Activated CD4-positive, CD25-positive, alpha-beta regulatory T cell treated with anti-CD3 and anti-CD28 coated beads, Interleukin-2, amount 50 U/mL, for 16 hours (primary cell): Measurements from ENCODE around the gene TRERF1.

Source experiments
- DNase-seq: peaks from one replicate; pipeline ENCODE4 v3.0.0-alpha.2; 2020; ENCODE audit warnings: low read depth, low spot score

The TRERF1 gene

GRCh38 chr6:42368181-42368580 is 83.5 kb downstream of the TRERF1 start:
- no peak for DNase-seq

DNA sequence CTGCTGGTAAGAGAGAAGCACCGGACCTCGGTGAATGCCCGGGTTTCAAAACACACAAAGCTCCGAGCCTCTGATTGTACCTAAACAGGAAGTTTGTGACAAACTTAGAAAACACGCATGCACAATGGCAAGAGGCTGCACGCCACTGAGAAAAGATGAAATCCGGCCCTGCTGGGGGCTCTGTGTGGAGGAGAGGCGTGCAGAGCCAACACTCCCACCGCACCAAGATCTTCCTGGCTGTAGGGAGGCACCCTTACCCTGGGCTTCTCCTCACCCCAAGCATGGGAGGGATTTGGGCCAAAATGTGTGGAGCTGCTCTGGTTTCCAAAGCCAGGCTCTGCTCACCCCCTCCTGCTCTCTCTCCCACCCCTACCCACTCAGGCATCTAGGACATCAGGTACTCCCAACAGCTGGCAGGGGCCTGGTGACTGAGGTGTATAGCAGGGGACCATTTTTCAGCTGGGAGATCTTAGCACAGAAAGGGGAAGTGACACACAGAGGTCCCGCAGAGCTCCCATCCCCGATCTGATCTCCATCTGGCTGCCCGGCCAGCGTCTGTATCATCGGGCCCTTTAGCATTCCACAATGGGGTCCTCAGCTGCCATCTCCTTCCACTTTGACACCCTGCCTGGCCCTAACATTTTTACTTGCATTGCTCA is 84.2 kb downstream of the TRERF1 start:
- DNase-seq, result no peak

GRCh38 chr6:42366999-42367352 is 84.8 kb downstream of the TRERF1 start:
- no peak for DNase-seq

- no peak for DNase-seq
Observed at GRCh38 chr6:42366011-42366705, 85.6 kb downstream of the TRERF1 start.

DNA sequence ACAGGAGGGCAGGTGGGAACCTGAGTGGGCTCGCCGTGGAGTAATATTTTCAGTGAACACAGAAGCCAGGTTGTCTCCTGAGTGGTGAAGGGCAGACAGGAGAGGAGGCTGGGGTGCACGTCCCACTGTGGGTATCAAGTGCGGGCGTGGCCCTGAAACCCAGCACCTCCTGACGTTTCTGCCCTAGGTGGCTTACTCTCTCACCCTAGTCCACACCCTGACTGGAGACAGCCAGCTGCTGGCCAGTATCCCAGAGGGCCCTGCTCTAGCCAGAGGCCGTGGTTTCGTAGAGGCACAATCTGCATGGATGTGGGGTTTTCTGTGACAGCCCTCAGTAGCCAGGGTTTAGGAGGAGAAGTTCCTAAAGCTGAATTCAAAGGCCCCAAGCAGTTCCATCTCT is 86.7 kb downstream of the TRERF1 start:
- DNase-seq, result no peak

DNA sequence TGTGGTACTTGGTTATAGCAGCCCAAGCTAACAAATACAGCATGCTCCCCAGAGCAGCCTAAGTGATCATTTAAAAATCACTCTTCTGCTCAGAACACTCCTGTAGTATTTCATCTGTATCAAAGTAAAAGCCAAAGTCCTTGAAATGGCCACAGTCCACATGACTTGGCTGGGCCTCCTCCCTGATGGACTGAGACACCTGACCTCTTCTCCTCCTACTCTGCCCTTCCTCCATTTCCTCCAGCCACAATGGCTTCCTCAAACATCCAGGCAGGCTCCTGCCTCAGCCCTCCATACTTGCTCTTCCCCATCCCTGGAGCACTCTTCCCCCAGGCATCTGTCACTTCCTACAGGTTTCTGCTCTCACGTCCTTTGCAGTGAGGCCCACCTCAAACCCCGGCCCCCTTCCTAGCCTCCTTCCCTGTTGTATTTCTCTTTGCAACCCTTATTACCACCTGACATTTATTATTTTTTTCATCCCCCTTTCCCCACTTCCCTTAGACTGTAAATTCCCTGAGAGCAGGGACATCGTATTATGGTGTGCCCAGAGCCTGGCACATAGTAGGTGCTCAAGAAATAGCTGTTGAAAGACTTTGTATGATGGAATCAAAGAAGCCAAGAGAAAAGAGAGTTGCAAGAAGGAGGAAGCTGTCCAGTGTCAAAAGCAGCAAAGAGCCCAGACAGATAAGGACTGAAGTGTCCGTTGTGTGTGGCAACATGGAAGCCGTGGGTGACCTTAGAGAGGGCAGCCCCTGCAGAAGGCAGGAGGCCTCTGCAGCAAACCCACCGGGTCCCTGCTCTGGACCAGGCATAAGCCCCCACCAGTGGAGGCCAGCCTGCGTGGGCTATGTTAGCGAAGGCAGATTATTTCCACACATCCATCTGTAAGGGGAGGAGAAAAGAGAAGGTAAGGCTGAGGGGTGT is 87.5 kb downstream of the TRERF1 start:
- no peak for DNase-seq

DNA sequence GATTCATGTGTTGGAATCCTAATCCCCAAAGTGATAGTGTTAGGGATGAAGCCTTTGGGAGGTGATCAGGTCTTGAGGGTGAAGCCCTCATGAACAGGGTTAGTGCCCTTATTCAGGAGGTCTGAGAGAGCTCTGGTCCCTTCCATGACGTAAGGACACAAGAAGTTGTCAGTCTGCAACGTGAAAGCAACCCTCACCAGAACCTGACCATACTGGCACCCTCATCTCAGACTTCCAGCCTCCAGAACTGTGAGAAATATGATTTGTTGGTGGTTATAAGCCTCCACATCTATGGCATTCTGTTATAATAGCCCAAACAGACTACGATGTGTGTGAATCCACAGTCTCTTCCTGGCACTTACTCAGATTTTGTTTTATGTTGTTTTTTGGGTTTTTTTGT is 90.7 kb downstream of the TRERF1 start:
- DNase-seq, result no peak

DNA sequence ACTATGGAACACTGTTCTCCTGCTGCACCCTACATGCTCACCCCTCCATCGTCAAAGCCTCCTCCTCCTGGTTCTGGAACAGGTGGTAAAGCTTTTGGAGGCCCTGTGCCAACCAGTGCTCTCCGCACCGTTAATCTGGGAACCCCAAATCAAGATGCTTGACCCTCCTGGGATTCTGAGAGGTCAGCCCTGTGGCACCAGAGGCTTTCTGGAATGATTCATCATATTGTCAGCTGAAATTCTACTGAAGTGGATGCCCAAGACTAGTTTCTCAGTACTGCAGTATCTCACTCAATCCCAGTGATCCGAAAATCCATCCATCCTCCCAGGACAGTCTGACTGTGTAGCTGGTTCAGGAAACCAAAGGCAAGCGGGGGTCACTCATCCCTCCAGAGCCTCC is 92.7 kb downstream of the TRERF1 start:
- DNase-seq, result no peak

- DNase-seq, result no peak
Observed at GRCh38 chr6:42355416-42355815, 96.3 kb downstream of the TRERF1 start.

DNA sequence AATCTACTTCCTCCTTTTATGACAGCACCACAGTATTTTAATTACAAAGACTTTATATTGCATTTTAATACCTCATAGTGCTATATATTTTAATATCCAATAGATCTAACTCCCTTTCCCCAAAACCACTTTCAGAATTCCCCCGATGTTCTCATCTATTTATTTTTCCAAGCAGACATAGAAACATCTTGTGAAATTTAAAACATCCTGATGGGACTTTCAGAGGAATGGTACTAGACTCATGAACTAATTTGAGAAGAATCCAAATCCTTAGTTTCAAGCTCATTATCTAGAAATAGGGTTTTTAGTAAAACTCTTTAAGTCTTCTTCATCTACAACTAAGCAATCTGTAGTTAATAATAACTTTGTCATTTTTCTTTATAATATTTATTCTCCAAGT is 97.0 kb downstream of the TRERF1 start:
- no peak for DNase-seq

GRCh38 chr6:42352856-42353564 is 98.7 kb downstream of the TRERF1 start:
- DNase-seq, result no peak

DNA sequence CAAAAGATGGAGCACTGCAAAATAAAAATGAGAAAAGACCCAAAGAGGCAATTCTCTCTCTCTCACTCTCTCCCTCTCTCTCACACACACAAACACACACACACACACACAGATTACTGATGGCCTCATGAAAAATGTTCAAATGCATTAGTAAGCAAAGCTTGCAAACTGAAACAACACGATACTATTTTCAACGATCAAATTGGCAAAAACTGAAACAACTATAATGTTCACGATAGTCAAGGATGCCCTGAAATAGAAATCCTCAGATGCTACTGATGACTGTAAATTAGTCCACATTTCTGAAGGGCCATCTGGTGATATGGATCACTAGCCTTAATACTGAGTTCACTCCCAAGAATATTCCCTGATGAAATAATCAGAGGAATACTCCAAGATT is 100.8 kb downstream of the TRERF1 start:
- no peak for DNase-seq

DNA sequence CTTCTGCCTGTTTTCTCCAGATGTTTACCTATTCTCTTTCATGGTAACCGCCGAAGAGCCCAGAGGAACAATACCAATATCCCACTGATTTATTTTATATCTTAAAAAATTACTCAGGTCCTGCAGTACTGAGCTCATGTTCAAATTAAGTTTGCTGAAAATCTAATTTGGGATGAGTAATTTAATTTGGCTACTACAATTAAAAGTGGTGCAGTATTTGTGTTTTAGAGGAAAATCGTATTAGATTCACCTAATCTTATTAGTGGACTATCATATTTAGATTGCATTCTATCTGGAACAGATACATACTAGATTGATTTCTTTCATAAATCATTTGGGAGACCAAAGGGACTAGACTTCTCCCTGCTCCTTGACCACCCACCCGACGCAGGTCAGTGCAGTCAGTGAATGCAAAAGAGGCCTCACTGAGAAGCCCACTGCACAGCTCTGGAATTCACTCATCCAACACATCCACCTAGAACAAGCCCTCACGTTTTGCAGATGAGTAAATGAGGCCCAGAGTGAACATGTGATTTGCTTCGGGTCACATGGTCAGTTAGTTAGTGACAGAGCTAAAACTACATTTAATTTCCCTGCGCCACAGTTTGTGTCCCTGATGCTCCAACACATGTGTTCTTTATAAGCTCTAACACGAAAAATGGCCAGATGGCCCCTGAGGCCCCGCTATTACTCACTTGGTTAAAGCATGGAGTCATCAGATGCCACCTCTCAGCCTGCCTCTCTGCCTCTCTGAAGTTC is 101.8 kb downstream of the TRERF1 start:
- no peak for DNase-seq

DNA sequence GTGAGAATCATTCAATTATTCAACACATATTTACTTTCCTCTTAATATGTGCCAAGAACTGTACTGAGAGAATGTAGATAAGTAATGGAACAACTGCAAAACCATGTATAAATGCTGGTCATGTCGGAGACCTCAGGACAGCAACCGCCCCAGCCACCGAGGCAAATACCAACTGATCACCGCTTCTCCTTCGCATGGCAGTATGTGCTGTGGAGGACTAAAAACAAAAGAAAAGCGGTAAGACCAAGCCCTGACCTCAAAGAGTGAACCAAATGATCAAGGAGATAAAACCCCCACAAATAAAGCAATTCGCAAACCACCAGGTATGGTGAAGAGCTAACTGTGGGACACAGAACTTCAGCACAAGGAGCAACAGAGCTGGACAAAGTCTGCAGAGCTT is 104.3 kb downstream of the TRERF1 start:
- DNase-seq, result no peak

GRCh38 chr6:42345696-42346416 is 105.9 kb downstream of the TRERF1 start:
- DNase-seq, result no peak

DNA sequence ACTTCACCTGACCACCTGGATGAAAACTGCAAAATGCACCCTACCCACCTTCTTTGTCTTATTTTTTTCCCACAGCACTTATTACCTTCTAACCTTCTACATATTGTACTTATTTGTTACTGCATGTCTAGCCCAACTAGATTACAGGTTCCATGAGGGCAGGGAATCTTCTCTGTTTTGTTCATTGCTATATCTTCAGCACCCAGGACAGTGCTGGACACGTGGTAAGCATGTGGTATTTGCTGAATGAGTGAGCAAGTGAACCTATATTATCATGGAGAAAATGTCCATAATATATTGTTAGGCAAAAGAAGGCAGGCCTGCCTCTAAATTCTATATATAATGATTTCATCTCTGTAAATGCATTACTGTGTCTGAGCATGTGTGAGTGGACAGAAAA is 107.0 kb downstream of the TRERF1 start:
- no peak for DNase-seq

GRCh38 chr6:42341771-42342553 is 109.8 kb downstream of the TRERF1 start:
- no peak for DNase-seq

GRCh38 chr6:42341221-42341620 is 110.5 kb downstream of the TRERF1 start:
- no peak for DNase-seq

- no peak for DNase-seq
Observed at GRCh38 chr6:42340511-42340910, 111.2 kb downstream of the TRERF1 start.

DNA sequence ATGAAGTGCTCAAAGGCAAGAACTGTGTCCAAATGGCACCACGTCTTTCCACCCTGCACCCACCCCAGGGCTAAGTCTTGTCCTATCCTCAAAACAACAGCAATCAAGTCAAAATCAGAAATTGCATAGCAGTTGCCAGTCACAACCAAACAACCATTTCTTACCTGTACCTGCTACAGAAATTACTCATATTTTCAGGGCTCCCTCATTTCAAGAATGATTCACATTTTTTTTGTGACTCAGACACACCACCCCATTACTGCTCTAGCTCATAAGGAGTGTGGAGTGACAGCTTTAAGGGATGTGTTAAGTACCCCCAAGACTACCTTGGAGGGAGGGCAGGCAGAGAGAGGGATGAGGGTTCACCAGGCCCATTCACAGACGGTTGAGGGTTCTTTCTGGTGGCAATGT is 111.7 kb downstream of the TRERF1 start:
- DNase-seq, result peak; percentile 16
